Neural progenitor cell (in vitro differentiated cells): Measurements from ENCODE around the gene AKAP8L. TPM values are rescaled to one million over a fixed set of nuclear protein-coding genes. Genes with fewer than 3 reads are reported as not detected.

Experiments used
- DNase-seq: peaks from one replicate; pipeline ENCODE4 v3.0.0-alpha.2; 2016; ENCODE audit warnings: low spot score
- H2AFZ ChIP-seq: fragments of 200-600 bp; sonication (generic); replicated peaks from 2 replicates; pipeline ENCODE4 v1.6.1; 2016; ENCODE audit warnings: antibody characterized with exemption
- H3F3A ChIP-seq: fragments of 200-600 bp; sonication (generic); 2 replicates; pipeline ENCODE4 v1.6.1; 2016; ENCODE audit warnings: antibody characterized with exemption, low read depth
- H3K27ac ChIP-seq: fragments of 200-600 bp; sonication (generic); 2 replicates; pipeline ENCODE4 v1.5.1; 2016; ENCODE audit warnings: mild to moderate bottlenecking
- H3K27me3 ChIP-seq: fragments of 200-600 bp; sonication (generic); 2 replicates; pipeline ENCODE4 v1.6.1; 2016; ENCODE audit warnings: mild to moderate bottlenecking, moderate library complexity
- H3K36me3 ChIP-seq: fragments of 200-600 bp; sonication (generic); 2 replicates; pipeline ENCODE4 v1.5.1; 2016
- H3K4me1 ChIP-seq: fragments of 200-600 bp; sonication (generic); 2 replicates; pipeline ENCODE4 v1.6.1; 2016; ENCODE audit warnings: mixed run types
- H3K4me2 ChIP-seq: fragments of 200-600 bp; sonication (generic); 2 replicates; pipeline ENCODE4 v1.6.1; 2016
- H3K4me3 ChIP-seq: fragments of 200-600 bp; sonication (generic); 2 replicates; pipeline ENCODE4 v1.5.1; 2016
- H3K79me2 ChIP-seq: fragments of 200-600 bp; sonication (generic); 2 replicates; pipeline ENCODE4 v1.6.1; 2016; ENCODE audit warnings: low read depth
- H3K9ac ChIP-seq: fragments of 200-600 bp; sonication (generic); 2 replicates; pipeline ENCODE4 v1.6.1; 2016
- H3K9me3 ChIP-seq: fragments of 200-600 bp; sonication (generic); 2 replicates; pipeline ENCODE4 v1.5.1; 2016; ENCODE audit warnings: low read depth
- H4K20me1 ChIP-seq: fragments of 200-600 bp; sonication (generic); 2 replicates; pipeline ENCODE4 v1.6.1; 2016; ENCODE audit warnings: low read depth
- H3K27ac Mint-ChIP-seq: 3 replicates; pipeline ENCODE4 v1.8.0; 2021; ENCODE audit warnings: mixed read lengths
- H3K27me3 Mint-ChIP-seq: 2 replicates; pipeline ENCODE4 v1.8.0; 2022; ENCODE audit warnings: low read depth, mild to moderate bottlenecking, inconsistent platforms, moderate library complexity, mixed read lengths; ENCODE audit not compliant: insufficient read depth
- H3K36me3 Mint-ChIP-seq: 3 replicates; pipeline ENCODE4 v1.8.0; 2021; ENCODE audit warnings: mixed read lengths
- H3K4me1 Mint-ChIP-seq: 3 replicates; pipeline ENCODE4 v1.8.0; 2021; ENCODE audit warnings: mixed read lengths
- H3K4me3 Mint-ChIP-seq: 3 replicates; pipeline ENCODE4 v1.8.0; 2021; ENCODE audit warnings: mild to moderate bottlenecking, moderate library complexity, mixed read lengths
- H3K9me3 Mint-ChIP-seq: 3 replicates; pipeline ENCODE4 v1.8.0; 2020; ENCODE audit warnings: mixed read lengths
- CTCF ChIP-seq: fragments of 200-600 bp; sonication (generic); IDR thresholded peaks from 2 replicates; pipeline ENCODE4 v1.5.1; 2017; ENCODE audit warnings: antibody characterized with exemption, mild to moderate bottlenecking
- EZH2 ChIP-seq: fragments of 200-600 bp; sonication (generic); IDR thresholded peaks from 2 replicates; pipeline ENCODE4 v1.6.1; 2017; ENCODE audit warnings: antibody characterized with exemption, mild to moderate bottlenecking, moderate library complexity
- EZH2phosphoT487 ChIP-seq: fragments of 200-600 bp; sonication (generic); IDR thresholded peaks from 2 replicates; pipeline ENCODE4 v1.6.1; 2017; ENCODE audit warnings: antibody characterized with exemption
- total RNA-seq: library from RNA; depleted of rRNA; stranded (reverse); fragments of >200 nt; gene quantifications from 2 replicates; pipeline ENCODE4 v1.2.3, GENCODE V29; 2015; ENCODE audit warnings: low replicate concordance

Gene AKAP8L
- total RNA-seq, 1 donor from 2014 or later, result 131 TPM

DNA sequence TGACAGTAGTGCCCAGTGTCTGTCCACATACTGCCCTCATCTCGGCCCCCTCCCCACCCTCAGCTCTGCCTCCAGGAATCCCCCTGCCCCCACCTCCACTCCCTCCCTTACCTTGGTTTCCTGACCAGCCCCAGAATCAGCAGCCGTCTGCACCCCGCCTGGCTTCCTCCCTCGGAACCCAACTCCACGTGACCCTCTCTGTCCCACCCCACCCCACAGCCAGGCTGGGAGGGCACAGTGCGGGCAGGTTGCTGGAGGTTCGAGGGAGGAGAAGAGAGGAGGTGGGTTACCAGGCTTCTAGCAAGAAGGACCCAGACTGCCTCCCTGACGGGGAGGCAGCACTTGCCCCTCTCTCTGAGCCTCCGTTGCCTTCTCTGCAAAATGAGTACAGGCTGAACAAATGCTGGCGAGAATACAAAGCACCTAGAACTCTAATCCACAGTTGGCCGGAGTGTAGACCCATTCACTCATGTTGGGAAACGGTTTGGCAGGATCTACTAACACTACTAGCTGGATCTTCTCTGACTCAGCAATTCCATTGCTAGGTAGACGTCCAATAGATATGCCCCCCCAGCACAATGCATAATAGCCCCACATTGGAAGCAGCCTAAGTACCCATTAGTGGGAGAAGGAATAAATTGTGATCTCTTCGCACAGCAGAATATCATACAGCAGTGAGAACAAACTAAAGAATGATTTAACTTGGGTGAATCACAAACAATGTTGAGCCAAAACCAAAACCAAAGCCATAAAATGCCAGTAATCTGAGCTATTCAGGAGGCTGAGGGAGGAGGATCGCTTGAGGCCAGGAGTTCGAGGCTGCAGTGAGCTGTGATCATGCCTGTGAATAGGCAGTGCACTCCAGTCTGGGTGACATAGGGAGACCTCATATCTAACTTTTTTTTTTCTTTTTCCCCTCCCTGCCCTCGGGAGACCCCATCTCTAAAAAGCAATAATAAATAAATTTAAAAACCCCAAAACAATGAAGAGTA is 45.9 kb upstream of the AKAP8L start, which contains the start of gene RASAL3:
RASAL3 (minus strand) TSS at position 151 of the 992 bp plus-strand sequence. CDS start 186 bp downstream, outside the sequence.
- no peaks in the 10 kb centered on the region for H3K4me1 Mint-ChIP-seq
- H3K4me3 ChIP-seq, result no peak within 1 kb of the TSS
- no peak within 1 kb of the TSS for H3K4me3 Mint-ChIP-seq
- H3K4me1 ChIP-seq, result no peaks in the 10 kb centered on the region
- peaks cover 4% of the 10 kb centered on the region for H3K9me3 Mint-ChIP-seq
- H2AFZ ChIP-seq, result no peak within 1 kb of the TSS
- peaks cover 90% of the 10 kb centered on the region for H3K27me3 ChIP-seq
- H3K27ac Mint-ChIP-seq, result no peak within 1 kb of the TSS
- H3K9me3 ChIP-seq, result no peaks in the 10 kb centered on the region
- H3K4me2 ChIP-seq, result no peak within 1 kb of the TSS
- no peaks in the 10 kb centered on the region for H3K79me2 ChIP-seq
- H3F3A ChIP-seq, result no peaks in the 10 kb centered on the region
- no peaks in the 10 kb centered on the region for H3K36me3 ChIP-seq
- TF ChIP-seq EZH2, result no peak
- TF ChIP-seq EZH2phosphoT487, result no peak
- no peak for TF ChIP-seq CTCF
- no peak within 1 kb of the TSS for H3K9ac ChIP-seq
- H3K27me3 Mint-ChIP-seq, result peaks cover 49% of the 10 kb centered on the region
- no peak within 1 kb of the TSS for H3K27ac ChIP-seq
- no peaks in the 10 kb centered on the region for H3K36me3 Mint-ChIP-seq
- no peak for DNase-seq
- H4K20me1 ChIP-seq, result no peaks in the 10 kb centered on the region

DNA sequence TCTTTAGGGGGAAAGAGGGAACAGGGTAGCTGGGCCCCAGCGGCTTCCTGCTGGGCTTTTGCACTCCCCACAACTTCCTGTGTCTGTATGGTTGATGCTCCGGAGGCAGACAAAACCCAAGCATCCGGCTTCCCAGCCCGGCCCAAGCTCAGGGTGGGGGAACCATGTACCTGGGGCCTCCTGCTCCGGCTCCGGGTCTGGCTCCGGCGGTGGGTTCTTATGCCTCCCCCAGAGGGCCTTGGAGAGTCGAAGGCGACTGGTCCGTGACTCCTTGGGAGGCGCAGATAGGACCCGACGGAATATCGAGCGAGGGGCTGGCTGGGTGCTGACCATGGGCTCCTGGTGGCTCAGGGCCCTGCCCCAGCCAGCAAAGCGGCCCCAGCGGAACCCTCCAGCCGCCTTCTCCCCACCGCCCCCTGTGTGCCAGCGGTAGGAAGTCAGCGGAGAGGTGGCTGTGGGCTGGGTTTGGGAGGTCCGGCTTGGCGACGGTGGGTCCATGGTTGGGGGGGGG is 45.1 kb upstream of the AKAP8L start:
- no peak overlapping the region for H3K27ac ChIP-seq
- H3K4me3 ChIP-seq, result no peak overlapping the region
- peaks cover 90% of the 10 kb centered on the region for H3K27me3 ChIP-seq
- H3K27ac Mint-ChIP-seq, result no peak overlapping the region
- TF ChIP-seq EZH2, result no peak
- TF ChIP-seq EZH2phosphoT487, result no peak
- no peak for TF ChIP-seq CTCF
- H3K9ac ChIP-seq, result no peak overlapping the region
- H3K9me3 Mint-ChIP-seq, result peaks cover 2% of the 10 kb centered on the region
- H3K4me2 ChIP-seq, result no peak overlapping the region
- peaks cover 47% of the 10 kb centered on the region for H3K27me3 Mint-ChIP-seq
- no peaks in the 10 kb centered on the region for H3K4me1 Mint-ChIP-seq
- H3K36me3 Mint-ChIP-seq, result no peaks in the 10 kb centered on the region
- no peak overlapping the region for H2AFZ ChIP-seq
- H3K9me3 ChIP-seq, result no peaks in the 10 kb centered on the region
- H3F3A ChIP-seq, result no peaks in the 10 kb centered on the region
- no peak for DNase-seq
- H3K79me2 ChIP-seq, result no peaks in the 10 kb centered on the region
- no peaks in the 10 kb centered on the region for H4K20me1 ChIP-seq
- H3K4me1 ChIP-seq, result no peaks in the 10 kb centered on the region
- no peaks in the 10 kb centered on the region for H3K36me3 ChIP-seq
- H3K4me3 Mint-ChIP-seq, result no peak overlapping the region

DNA sequence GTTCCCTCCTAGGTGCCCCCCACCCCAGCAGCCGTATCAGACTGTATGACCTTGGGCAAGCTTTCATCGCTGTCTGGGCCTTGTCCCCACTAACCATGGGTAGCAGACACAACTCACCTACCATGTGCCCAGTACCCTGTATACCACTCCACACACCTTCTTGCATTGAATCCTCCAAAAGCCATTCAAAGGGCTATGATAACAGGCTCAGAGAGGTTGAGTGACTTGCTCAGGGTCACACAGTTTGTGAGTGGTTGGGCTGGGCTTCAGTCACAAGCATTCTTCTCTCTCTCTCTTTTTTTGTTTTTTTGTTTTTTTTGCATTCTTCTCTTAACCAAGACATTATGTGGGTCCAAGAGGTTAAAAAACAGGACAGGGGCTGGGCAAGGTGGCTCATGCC is 42.9 kb upstream of the AKAP8L start:
- H3K9me3 Mint-ChIP-seq, result no peaks in the 10 kb centered on the region
- no peak overlapping the region for H3K4me3 Mint-ChIP-seq
- no peaks in the 10 kb centered on the region for H3K4me1 Mint-ChIP-seq
- Histone ChIP-seq H3K79me2 (no peaks in the 10 kb centered on the region), H3K27me3 (peaks cover 90% of the 10 kb centered on the region), H2AFZ (no peak overlapping the region), H3K9me3 (no peaks in the 10 kb centered on the region), H3K4me1 (peaks cover 5% of the 10 kb centered on the region), H4K20me1 (peaks cover 9% of the 10 kb centered on the region), H3K36me3 (no peaks in the 10 kb centered on the region), H3K4me2 (no peak overlapping the region), H3K27ac (no peak overlapping the region), H3K9ac (no peak overlapping the region), H3K4me3 (no peak overlapping the region), H3F3A (peaks cover 5% of the 10 kb centered on the region)
- DNase-seq, result no peak
- no peaks in the 10 kb centered on the region for H3K36me3 Mint-ChIP-seq
- H3K27me3 Mint-ChIP-seq, result peaks cover 42% of the 10 kb centered on the region
- TF ChIP-seq EZH2phosphoT487 (no peak), EZH2 (no peak), CTCF (no peak)
- H3K27ac Mint-ChIP-seq, result no peak overlapping the region
